Activated CD4-positive, alpha-beta T cell treated with anti-CD3 and anti-CD28 coated beads for 36 hours (primary cell): ENCODE measurements around the gene MESP2. TPM values are rescaled to one million over a fixed set of nuclear protein-coding genes. Genes with fewer than 3 reads are reported as not detected.

Source experiments
- ATAC-seq: fragments of 200-7000 bp; cut with Tn5 transposase; one replicate; pipeline ENCODE4 v1.10.0; 2021; ENCODE audit warnings: mild to moderate bottlenecking, moderate library complexity
- CTCF ChIA-PET: fragments of 350-600 bp; sonication (Branson Sonifier 250); formaldehyde crosslinking; loops from one replicate; lab custom pipeline; 2021; ENCODE audit warnings: antibody characterized with exemption; lab: Charles Lee
- POLR2A ChIA-PET: fragments of 350-600 bp; sonication (Branson Sonifier 250); formaldehyde crosslinking; loops from one replicate; lab custom pipeline; 2021; ENCODE audit warnings: antibody characterized with exemption, inconsistent platforms; lab: Charles Lee
- DNase-seq: peaks from one replicate; pipeline ENCODE4 v3.0.0-alpha.2; 2020
- H3K27ac Mint-ChIP-seq: one replicate; pipeline ENCODE4 v1.8.0; 2021; ENCODE audit warnings: mixed read lengths
- H3K27me3 Mint-ChIP-seq: one replicate; pipeline ENCODE4 v1.8.0; 2021; ENCODE audit warnings: mixed read lengths
- H3K36me3 Mint-ChIP-seq: one replicate; pipeline ENCODE4 v1.8.0; 2021; ENCODE audit warnings: low read depth, mixed read lengths
- H3K4me1 Mint-ChIP-seq: one replicate; pipeline ENCODE4 v1.8.0; 2021; ENCODE audit warnings: mixed read lengths
- H3K4me3 Mint-ChIP-seq: one replicate; pipeline ENCODE4 v1.8.0; 2021; ENCODE audit warnings: mild to moderate bottlenecking, moderate library complexity, mixed read lengths
- H3K9me3 Mint-ChIP-seq: one replicate; pipeline ENCODE4 v1.8.0; 2021; ENCODE audit warnings: low read depth, mixed read lengths
- intact Hi-C, 2 experiments: fragments of 100-400 bp; cut with DNase I in 1 of 2; cut with micrococcal nuclease in 1 of 2; formaldehyde crosslinking; loops; one replicate each; pipeline versions ENCODE4 v1.14.2 to v1.15.1; 2022 to 2024; cut with DNase I, micrococcal nuclease
- total RNA-seq, 2 experiments: library from RNA; stranded (reverse); gene quantifications; one replicate each; pipeline ENCODE4 v1.2.3, GENCODE V29; 2021

MESP2 gene
- total RNA-seq, 2 experiments from 2014 or later = 0.14 to 0.30 TPM

DNA sequence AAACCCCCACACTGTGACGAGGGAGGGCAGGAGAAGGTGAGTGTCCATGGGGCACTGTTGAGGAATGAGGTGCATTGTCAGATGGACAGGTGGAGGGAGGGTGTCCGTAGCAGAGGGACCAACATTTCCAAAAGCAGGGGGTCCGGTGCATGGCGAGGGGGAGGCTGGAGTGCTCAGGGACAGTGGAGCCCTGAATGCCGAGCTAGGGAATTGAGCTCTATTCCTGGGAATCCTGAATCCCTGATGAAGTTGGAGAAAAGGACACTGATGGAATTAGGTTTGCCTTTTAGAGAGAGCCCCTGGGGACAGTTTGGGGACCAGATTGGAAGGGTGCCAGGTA lies 46.4 kb downstream of the MESP2 start:
- ChIA-PET POLR2A (no interaction called here), CTCF (no interaction called here)
- Mint-ChIP-seq H3K27ac (no peak overlapping the region), H3K27me3 (peaks cover 21% of the 10 kb centered on the region), H3K9me3 (no peaks in the 10 kb centered on the region), H3K4me3 (no peak overlapping the region), H3K4me1 (no peaks in the 10 kb centered on the region), H3K36me3 (no peaks in the 10 kb centered on the region)
- DNase-seq (no peak), ATAC-seq (no peak)
- intact Hi-C loops = no loop called here

DNA sequence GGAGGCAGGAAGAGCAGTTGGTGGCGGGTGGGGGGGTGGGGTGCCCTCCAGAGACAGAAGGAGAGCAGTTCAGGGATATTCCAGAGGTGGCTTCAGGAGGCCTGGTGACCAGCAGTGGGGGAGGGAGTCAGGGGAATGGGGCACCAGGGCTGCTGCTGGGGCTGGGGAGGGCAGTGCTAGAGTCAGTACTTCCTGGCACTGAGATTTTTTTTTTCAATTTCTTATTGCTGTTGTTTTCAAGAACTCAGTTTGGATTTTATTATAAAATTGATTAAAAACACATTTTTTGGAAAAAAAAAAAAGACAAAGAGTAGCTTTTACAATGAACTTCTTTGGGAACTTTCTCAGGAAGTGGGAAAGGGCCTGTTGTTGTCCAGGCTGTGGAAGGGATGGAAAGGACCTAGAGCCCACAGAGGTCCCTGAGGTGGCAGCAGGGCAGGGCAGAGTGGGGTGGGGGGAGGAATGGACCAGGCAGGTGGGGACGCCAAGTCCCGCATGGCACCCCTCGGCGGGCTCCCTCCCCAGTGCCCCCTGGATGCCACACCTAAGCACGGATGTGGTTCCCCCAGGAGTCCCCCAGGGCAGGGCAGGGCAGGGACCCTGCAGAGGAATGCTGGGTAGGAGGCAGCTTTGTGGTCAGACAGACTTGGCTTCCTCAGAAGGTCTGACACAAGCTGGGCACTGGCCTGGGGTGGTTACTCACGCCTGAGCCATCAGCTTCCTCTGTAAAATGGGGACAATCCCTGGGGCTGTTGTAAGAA lies 47.0 kb downstream of the MESP2 start:
- POLR2A ChIA-PET = no interaction called here
- no peak overlapping the region for H3K4me3 Mint-ChIP-seq
- H3K27ac Mint-ChIP-seq = no peak overlapping the region
- CTCF ChIA-PET = interaction anchor here (0.8 kb wide), 1 partner anchor 54 kb away, joined by 4 read pairs; no protein-coding TSS in a partner anchor
- peaks cover 18% of the 10 kb centered on the region for H3K27me3 Mint-ChIP-seq
- ATAC-seq (no peak), DNase-seq (no peak)
- H3K9me3 Mint-ChIP-seq = no peaks in the 10 kb centered on the region
- H3K4me1 Mint-ChIP-seq = no peaks in the 10 kb centered on the region
- H3K36me3 Mint-ChIP-seq = no peaks in the 10 kb centered on the region
- intact Hi-C loops = no loop called here

DNA sequence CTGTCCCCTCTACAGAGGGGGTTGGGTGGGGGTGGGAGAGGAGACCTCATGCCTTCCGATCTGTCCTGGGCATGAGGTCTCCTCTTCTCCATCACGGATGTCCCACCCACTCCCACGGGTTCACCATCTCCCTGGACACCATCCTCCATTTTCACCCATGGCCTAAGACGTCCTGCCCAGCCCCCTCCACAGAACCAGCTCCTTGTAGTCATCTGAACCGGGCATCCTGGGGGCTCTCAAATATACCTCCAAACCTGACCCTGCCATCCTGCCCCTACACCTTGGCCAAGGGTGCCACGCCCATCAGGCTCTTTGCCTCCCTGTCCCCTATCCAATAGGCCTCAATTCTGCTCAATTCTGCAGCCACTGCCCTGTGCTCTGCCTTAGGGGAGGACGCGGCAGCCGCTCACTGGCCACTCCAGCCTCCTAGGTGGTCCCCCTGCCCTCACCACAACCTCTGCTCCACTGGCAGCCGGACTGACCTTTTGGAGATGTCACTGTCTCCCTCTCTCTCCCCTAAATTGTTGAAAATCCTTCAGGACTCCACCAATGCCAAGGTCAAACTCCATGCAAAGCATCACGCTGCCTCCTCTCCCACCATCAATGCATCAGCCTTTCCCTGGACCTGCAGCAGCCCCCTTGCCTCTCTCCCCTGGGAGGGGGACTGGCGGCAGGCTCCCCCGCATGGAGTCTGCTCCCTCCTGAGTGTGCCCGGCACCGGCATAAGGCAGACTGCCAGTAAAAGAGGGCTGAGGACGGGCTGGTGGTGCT lies 47.9 kb downstream of the MESP2 start:
- ChIA-PET POLR2A (no interaction called here), CTCF (interaction anchor here (0.8 kb wide), 1 partner anchor 53 kb away, joined by 4 read pairs; no protein-coding TSS in a partner anchor)
- no peaks in the 10 kb centered on the region for H3K4me1 Mint-ChIP-seq
- no peaks in the 10 kb centered on the region for H3K36me3 Mint-ChIP-seq
- H3K9me3 Mint-ChIP-seq = no peaks in the 10 kb centered on the region
- DNase-seq (no peak), ATAC-seq (no peak)
- no peak overlapping the region for H3K27ac Mint-ChIP-seq
- peaks cover 16% of the 10 kb centered on the region for H3K27me3 Mint-ChIP-seq
- H3K4me3 Mint-ChIP-seq = no peak overlapping the region
- intact Hi-C loops = no loop called here

DNA sequence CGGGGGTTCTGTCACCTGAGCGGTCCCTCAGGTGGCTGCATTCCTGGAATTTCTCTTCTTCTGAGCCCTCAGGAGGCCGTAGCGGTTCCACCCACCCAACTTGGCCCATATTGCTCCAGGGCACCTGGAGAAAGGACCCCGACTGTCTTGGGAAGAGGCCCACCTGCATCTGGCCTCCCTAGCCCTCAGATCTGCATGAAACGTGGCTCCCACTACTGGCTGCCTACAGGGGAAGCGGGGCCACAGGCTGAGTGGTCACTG lies 48.4 kb downstream of the MESP2 start:
- Mint-ChIP-seq H3K9me3 (no peaks in the 10 kb centered on the region), H3K27me3 (peaks cover 16% of the 10 kb centered on the region), H3K4me3 (no peak overlapping the region), H3K4me1 (no peaks in the 10 kb centered on the region), H3K27ac (no peak overlapping the region), H3K36me3 (no peaks in the 10 kb centered on the region)
- DNase-seq (no peak), ATAC-seq (no peak)
- CTCF ChIA-PET = no interaction called here
- POLR2A ChIA-PET = no interaction called here
- intact Hi-C loops = no loop called here

DNA sequence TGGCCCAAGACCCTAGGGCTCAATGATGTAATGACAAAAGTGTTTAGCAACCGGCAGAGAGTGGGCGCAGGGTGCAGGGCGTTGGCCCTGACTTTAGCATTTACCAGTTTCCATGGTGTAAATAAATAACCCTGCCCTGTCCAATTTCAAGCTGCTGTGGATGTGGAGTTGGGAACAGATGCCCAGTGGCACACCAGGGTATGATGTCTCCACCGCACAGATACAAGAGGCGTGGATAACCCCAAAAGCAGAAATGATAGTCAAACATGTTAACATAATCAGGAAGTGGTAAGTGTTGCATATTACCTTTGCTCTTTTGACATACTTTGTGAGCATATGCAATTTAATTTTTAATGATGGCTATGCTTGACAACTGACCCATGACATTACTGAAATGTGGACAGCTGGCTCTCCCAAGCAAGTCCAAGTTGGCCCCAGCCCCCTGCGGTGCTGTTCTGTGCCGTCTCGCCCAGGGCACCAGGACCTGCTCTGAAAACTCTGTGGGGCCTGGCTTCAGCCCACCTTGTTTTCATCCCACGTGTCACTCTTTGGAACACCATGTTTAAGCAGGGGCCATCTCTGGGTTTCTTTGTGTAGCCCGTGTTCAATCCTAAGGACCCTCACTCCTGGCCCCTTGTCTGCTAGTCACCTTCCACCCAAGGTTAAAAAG lies 49.3 kb downstream of the MESP2 start:
- Mint-ChIP-seq H3K4me1 (no peaks in the 10 kb centered on the region), H3K36me3 (no peaks in the 10 kb centered on the region), H3K9me3 (no peaks in the 10 kb centered on the region), H3K27me3 (peaks cover 16% of the 10 kb centered on the region), H3K4me3 (no peak overlapping the region), H3K27ac (no peak overlapping the region)
- ATAC-seq = no peak
- DNase-seq = no peak
- intact Hi-C loops = no loop called here
- CTCF ChIA-PET = no interaction called here
- POLR2A ChIA-PET = no interaction called here

DNA sequence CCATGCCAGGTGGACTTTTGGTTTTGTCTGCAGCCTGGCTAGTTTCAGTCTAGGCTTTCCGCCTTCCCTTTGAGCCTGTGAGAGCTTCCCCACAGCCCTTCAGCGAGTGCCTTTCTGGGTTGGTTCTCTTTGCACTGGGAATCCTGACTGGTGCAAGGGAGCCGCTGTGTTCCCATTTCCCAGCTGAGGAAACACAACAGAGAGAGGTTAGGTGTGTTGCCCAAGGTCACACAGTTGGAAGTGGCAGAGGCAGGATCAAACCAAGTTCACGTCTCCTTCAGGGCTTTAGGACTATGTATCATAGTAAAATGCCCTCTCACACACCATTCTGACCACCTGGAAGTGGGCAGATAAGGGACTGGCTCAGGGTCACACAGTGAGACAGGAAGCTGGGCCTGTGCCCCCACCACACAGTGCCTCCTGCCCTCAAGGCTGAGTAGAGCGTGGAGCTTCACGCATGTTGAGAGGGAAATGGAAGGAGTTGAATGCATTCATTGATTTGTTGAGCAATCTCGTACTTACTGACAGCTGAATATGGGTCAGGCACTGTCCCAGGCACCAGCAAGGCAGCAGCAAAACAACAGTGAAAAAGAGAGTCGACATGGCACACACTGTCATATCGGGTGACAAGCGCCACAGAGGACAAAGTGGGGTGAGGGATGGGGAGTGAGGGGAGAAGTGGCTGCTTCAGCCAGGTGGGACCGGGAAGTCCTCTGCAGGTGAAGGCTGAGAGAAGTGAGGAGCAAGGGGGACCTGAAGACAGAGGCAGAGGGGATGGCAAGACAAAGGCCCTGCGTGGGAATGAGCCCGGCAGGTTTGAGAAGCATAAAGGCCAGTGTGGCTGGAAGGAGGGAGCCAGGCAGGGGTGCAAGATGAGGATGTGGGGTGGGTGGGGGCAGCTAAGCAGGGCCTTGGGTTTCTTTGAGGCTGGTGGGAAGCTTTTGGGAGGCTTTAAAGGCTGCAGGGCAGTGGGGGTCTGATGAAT lies 50.8 kb downstream of the MESP2 start:
- POLR2A ChIA-PET = no interaction called here
- Mint-ChIP-seq H3K27me3 (peaks cover 6% of the 10 kb centered on the region), H3K36me3 (no peaks in the 10 kb centered on the region), H3K4me3 (no peak overlapping the region), H3K4me1 (no peaks in the 10 kb centered on the region), H3K27ac (no peak overlapping the region), H3K9me3 (no peaks in the 10 kb centered on the region)
- intact Hi-C loops = no loop called here
- ATAC-seq (no peak), DNase-seq (no peak)
- CTCF ChIA-PET = interaction anchor here (0.6 kb wide), 1 partner anchor 18 kb away, joined by 3 read pairs; no protein-coding TSS in a partner anchor

DNA sequence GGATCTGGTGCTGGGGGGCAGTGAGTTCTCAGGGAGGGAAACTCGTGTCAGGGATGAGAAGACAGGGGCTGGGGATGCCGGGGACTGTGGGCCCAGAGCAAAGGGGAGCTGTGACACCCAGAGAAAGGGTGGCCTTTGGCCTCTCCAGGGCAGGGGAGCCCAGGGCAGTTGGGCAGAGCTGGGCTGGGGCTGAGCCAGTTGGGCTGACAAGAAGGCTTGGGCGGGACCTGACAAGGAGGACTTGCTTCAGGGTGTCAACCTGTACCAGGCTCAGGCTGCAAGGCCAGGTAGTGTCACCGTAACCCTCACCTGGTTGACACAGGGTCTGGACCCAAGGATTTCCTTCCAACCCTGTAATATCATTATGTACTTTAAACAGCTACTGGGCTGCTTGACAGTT lies 51.7 kb downstream of the MESP2 start:
- H3K36me3 Mint-ChIP-seq = no peaks in the 10 kb centered on the region
- POLR2A ChIA-PET = no interaction called here

More for the DNA sequence above, 51.7 kb downstream of the MESP2 start:
- intact Hi-C loops = no loop called here
- no peak overlapping the region for H3K4me3 Mint-ChIP-seq
- H3K9me3 Mint-ChIP-seq = no peaks in the 10 kb centered on the region
- no peak overlapping the region for H3K27ac Mint-ChIP-seq
- ATAC-seq = no peak
- H3K4me1 Mint-ChIP-seq = no peaks in the 10 kb centered on the region
- DNase-seq = no peak
- CTCF ChIA-PET = no interaction called here
- no peaks in the 10 kb centered on the region for H3K27me3 Mint-ChIP-seq

Other genes starting within 250 kb of the MESP2 start
- gene TICRR, start 200.9 kb upstream of the MESP2 start, total RNA-seq = 10 to 100 TPM; 25.7 to 28.9 TPM
- gene KIF7, start 120.9 kb upstream of the MESP2 start, total RNA-seq = 1 to 10 TPM; 2.1 to 2.3 TPM
- under 1 TPM; 0.39 to 0.41 TPM for gene PLIN1, start 97.0 kb upstream of the MESP2 start, total RNA-seq
- gene PEX11A, start 85.6 kb upstream of the MESP2 start, total RNA-seq = 1 to 10 TPM; 4.7 to 5.3 TPM
- not detected for gene WDR93, start 85.5 kb upstream of the MESP2 start, total RNA-seq
- gene MESP1, start 25.1 kb upstream of the MESP2 start, total RNA-seq = 1 to 10 TPM; 2.9 to 4.6 TPM
- gene ANPEP, start 38.5 kb downstream of the MESP2 start, total RNA-seq = under 1 TPM; 0.09 to 0.12 TPM
- gene AP3S2, start 117.7 kb downstream of the MESP2 start, total RNA-seq = 10 to 100 TPM; 12.4 to 15.3 TPM
- gene ARPIN, start 136.6 kb downstream of the MESP2 start, total RNA-seq = not detected
- 10 to 100 TPM; 22.8 to 34.9 TPM for gene ZNF710, start 225.0 kb downstream of the MESP2 start, total RNA-seq